Measurements from ENCODE around the gene TMEM72. TPM values are rescaled to one million over a fixed set of nuclear protein-coding genes. Genes with fewer than 3 reads are reported as not detected.

Gene TMEM72
- total RNA-seq, 1 experiment from 2014 or later = not detected

GRCh38 chr10:44970812-44971395 is 59.8 kb downstream of the TMEM72 start:
- Histone ChIP-seq H3K36me3 (ENCODE audit: insufficient read depth, low read length) (no peaks in the 10 kb centered on the region), H2AFZ (ENCODE audit: low read length) (no peak overlapping the region), H4K20me1 (ENCODE audit: insufficient read depth, low read depth, low read length) (no peaks in the 10 kb centered on the region), H3K4me2 (ENCODE audit: low read depth, low read length, poor library complexity, severe bottlenecking) (no peak overlapping the region), H3K79me2 (ENCODE audit: low read length) (no peaks in the 10 kb centered on the region), H3K27ac (ENCODE audit: low read length) (no peak overlapping the region), H3K4me3 (ENCODE audit: low read length) (no peak overlapping the region), H3K9ac (ENCODE audit: low read length) (no peak overlapping the region), H3K4me1 (ENCODE audit: low read length) (peaks cover 48% of the 10 kb centered on the region), H3K9me2 (replicated peaks; ENCODE audit: insufficient read depth, low read length) (no peaks in the 10 kb centered on the region), H3K27me3 (ENCODE audit: low read length) (no peaks in the 10 kb centered on the region), H3K9me3 (ENCODE audit: low read length) (no peaks in the 10 kb centered on the region)
- no peak for DNase-seq

- Histone ChIP-seq H3K9me2 (replicated peaks; ENCODE audit: insufficient read depth, low read length) (no peaks in the 10 kb centered on the region), H3K4me1 (ENCODE audit: low read length) (peaks cover 43% of the 10 kb centered on the region), H3K27ac (ENCODE audit: low read length) (no peak overlapping the region), H3K27me3 (ENCODE audit: low read length) (no peaks in the 10 kb centered on the region), H2AFZ (ENCODE audit: low read length) (no peak overlapping the region), H3K9ac (ENCODE audit: low read length) (no peak overlapping the region), H4K20me1 (ENCODE audit: insufficient read depth, low read depth, low read length) (no peaks in the 10 kb centered on the region), H3K4me2 (ENCODE audit: low read depth, low read length, poor library complexity, severe bottlenecking) (no peak overlapping the region), H3K4me3 (ENCODE audit: low read length) (no peak overlapping the region), H3K9me3 (ENCODE audit: low read length) (no peaks in the 10 kb centered on the region), H3K79me2 (ENCODE audit: low read length) (no peaks in the 10 kb centered on the region), H3K36me3 (ENCODE audit: insufficient read depth, low read length) (no peaks in the 10 kb centered on the region)
- no peak for DNase-seq
Observed at GRCh38 chr10:44971434-44971833, 60.3 kb downstream of the TMEM72 start.

GRCh38 chr10:44971935-44972757 is 61.0 kb downstream of the TMEM72 start:
- no peaks in the 10 kb centered on the region for H3K9me2 ChIP-seq (replicated peaks; ENCODE audit: insufficient read depth, low read length)
- no peak overlapping the region for H3K4me2 ChIP-seq (ENCODE audit: low read depth, low read length, poor library complexity, severe bottlenecking)
- no peaks in the 10 kb centered on the region for H3K27me3 ChIP-seq (ENCODE audit: low read length)
- no peak overlapping the region for H3K4me3 ChIP-seq (ENCODE audit: low read length)
- peaks cover 38% of the 10 kb centered on the region for H3K4me1 ChIP-seq (ENCODE audit: low read length)
- H3K79me2 ChIP-seq (ENCODE audit: low read length) = no peaks in the 10 kb centered on the region
- H3K9ac ChIP-seq (ENCODE audit: low read length) = no peak overlapping the region
- no peak overlapping the region for H3K27ac ChIP-seq (ENCODE audit: low read length)
- H2AFZ ChIP-seq (ENCODE audit: low read length) = no peak overlapping the region
- no peaks in the 10 kb centered on the region for H3K36me3 ChIP-seq (ENCODE audit: insufficient read depth, low read length)
- no peaks in the 10 kb centered on the region for H4K20me1 ChIP-seq (ENCODE audit: insufficient read depth, low read depth, low read length)
- DNase-seq = no peak
- H3K9me3 ChIP-seq (ENCODE audit: low read length) = no peaks in the 10 kb centered on the region

- no peak overlapping the region for H2AFZ ChIP-seq (ENCODE audit: low read length)
- H3K9me3 ChIP-seq (ENCODE audit: low read length) = no peaks in the 10 kb centered on the region
- H3K9me2 ChIP-seq (replicated peaks; ENCODE audit: insufficient read depth, low read length) = no peaks in the 10 kb centered on the region
- no peak overlapping the region for H3K27ac ChIP-seq (ENCODE audit: low read length)
- no peak overlapping the region for H3K9ac ChIP-seq (ENCODE audit: low read length)
- H3K79me2 ChIP-seq (ENCODE audit: low read length) = no peaks in the 10 kb centered on the region
- no peaks in the 10 kb centered on the region for H3K27me3 ChIP-seq (ENCODE audit: low read length)
- no peaks in the 10 kb centered on the region for H4K20me1 ChIP-seq (ENCODE audit: insufficient read depth, low read depth, low read length)
- H3K36me3 ChIP-seq (ENCODE audit: insufficient read depth, low read length) = no peaks in the 10 kb centered on the region
- peak overlapping the region; percentile 87 for H3K4me2 ChIP-seq (ENCODE audit: low read depth, low read length, poor library complexity, severe bottlenecking)
- H3K4me3 ChIP-seq (ENCODE audit: low read length) = peak overlapping the region; percentile 15; the same call in 1 of the 2 replicates
- peaks cover 31% of the 10 kb centered on the region for H3K4me1 ChIP-seq (ENCODE audit: low read length)
- DNase-seq = no peak
Observed at GRCh38 chr10:44972874-44973306, 61.8 kb downstream of the TMEM72 start.

GRCh38 chr10:44973323-44974081 is 62.4 kb downstream of the TMEM72 start:
- H3K9me3 ChIP-seq (ENCODE audit: low read length) = no peaks in the 10 kb centered on the region
- H3K79me2 ChIP-seq (ENCODE audit: low read length) = no peaks in the 10 kb centered on the region
- peak overlapping the region; percentile 59; the same call in 1 of the 2 replicates for H3K27ac ChIP-seq (ENCODE audit: low read length)
- DNase-seq = peak; percentile 51
- H2AFZ ChIP-seq (ENCODE audit: low read length) = peak overlapping the region; percentile 89; the same call in 1 of the 2 replicates
- H4K20me1 ChIP-seq (ENCODE audit: insufficient read depth, low read depth, low read length) = no peaks in the 10 kb centered on the region
- H3K4me1 ChIP-seq (ENCODE audit: low read length) = peaks cover 24% of the 10 kb centered on the region
- H3K36me3 ChIP-seq (ENCODE audit: insufficient read depth, low read length) = no peaks in the 10 kb centered on the region
- H3K4me3 ChIP-seq (ENCODE audit: low read length) = peak overlapping the region; percentile 67; the same call in 1 of the 2 replicates
- no peaks in the 10 kb centered on the region for H3K9me2 ChIP-seq (replicated peaks; ENCODE audit: insufficient read depth, low read length)
- peak overlapping the region; percentile 74 for H3K9ac ChIP-seq (ENCODE audit: low read length)
- H3K4me2 ChIP-seq (ENCODE audit: low read depth, low read length, poor library complexity, severe bottlenecking) = peak overlapping the region; percentile 87
- no peaks in the 10 kb centered on the region for H3K27me3 ChIP-seq (ENCODE audit: low read length)

- Histone ChIP-seq H3K9me2 (replicated peaks; ENCODE audit: insufficient read depth, low read length) (no peaks in the 10 kb centered on the region), H3K9me3 (ENCODE audit: low read length) (no peaks in the 10 kb centered on the region), H3K4me3 (ENCODE audit: low read length) (peak overlapping the region; percentile 67), H3K79me2 (ENCODE audit: low read length) (no peaks in the 10 kb centered on the region), H3K9ac (ENCODE audit: low read length) (peak overlapping the region; percentile 74), H3K4me2 (ENCODE audit: low read depth, low read length, poor library complexity, severe bottlenecking) (peak overlapping the region; percentile 87), H4K20me1 (ENCODE audit: insufficient read depth, low read depth, low read length) (no peaks in the 10 kb centered on the region), H3K36me3 (ENCODE audit: insufficient read depth, low read length) (no peaks in the 10 kb centered on the region), H3K4me1 (ENCODE audit: low read length) (peaks cover 22% of the 10 kb centered on the region), H2AFZ (ENCODE audit: low read length) (peak overlapping the region; percentile 89), H3K27me3 (ENCODE audit: low read length) (no peaks in the 10 kb centered on the region), H3K27ac (ENCODE audit: low read length) (peak overlapping the region; percentile 59; the same call in 1 of the 2 replicates)
- DNase-seq = peak; percentile 60
Observed at GRCh38 chr10:44974082-44974627, 63.0 kb downstream of the TMEM72 start.

GRCh38 chr10:44974628-44975430 is 63.7 kb downstream of the TMEM72 start:
- H3K79me2 ChIP-seq (ENCODE audit: low read length) = no peaks in the 10 kb centered on the region
- peak overlapping the region; percentile 59; the same call in 1 of the 2 replicates for H3K27ac ChIP-seq (ENCODE audit: low read length)
- H4K20me1 ChIP-seq (ENCODE audit: insufficient read depth, low read depth, low read length) = no peaks in the 10 kb centered on the region
- H2AFZ ChIP-seq (ENCODE audit: low read length) = peak overlapping the region; percentile 89
- peaks cover 22% of the 10 kb centered on the region for H3K4me1 ChIP-seq (ENCODE audit: low read length)
- DNase-seq = peak; percentile 88
- H3K27me3 ChIP-seq (ENCODE audit: low read length) = no peaks in the 10 kb centered on the region
- H3K9ac ChIP-seq (ENCODE audit: low read length) = peak overlapping the region; percentile 74
- H3K36me3 ChIP-seq (ENCODE audit: insufficient read depth, low read length) = no peaks in the 10 kb centered on the region
- H3K9me3 ChIP-seq (ENCODE audit: low read length) = no peaks in the 10 kb centered on the region
- peak overlapping the region; percentile 87 for H3K4me2 ChIP-seq (ENCODE audit: low read depth, low read length, poor library complexity, severe bottlenecking)
- H3K4me3 ChIP-seq (ENCODE audit: low read length) = peak overlapping the region; percentile 67
- H3K9me2 ChIP-seq (replicated peaks; ENCODE audit: insufficient read depth, low read length) = no peaks in the 10 kb centered on the region

Measured in Karpas-422 (cell line).